OCI-LY3 (cell line): ENCODE data around the gene CUX1.

Experiments
- EZH2phosphoT487 ChIP-seq: fragments of 200-600 bp; shearing (Covaris generic); IDR thresholded peaks from 2 replicates; pipeline ENCODE4 v1.6.1; 2018; ENCODE audit warnings: antibody characterized with exemption, mixed run types, low read depth
- TF ChIP-seq, protein P1 (sequence below): fragments of 200-600, 300-600 bp; sonication (generic); IDR thresholded peaks from 2 replicates; pipeline ENCODE4 v1.5.1; 2014; ENCODE audit warnings: antibody characterized with exemption, low read length, low read depth

GRCh38 chr7:101951757-101952156 lies 134.3 kb downstream of the CUX1 start:
- TF ChIP-seq, protein P1, sequence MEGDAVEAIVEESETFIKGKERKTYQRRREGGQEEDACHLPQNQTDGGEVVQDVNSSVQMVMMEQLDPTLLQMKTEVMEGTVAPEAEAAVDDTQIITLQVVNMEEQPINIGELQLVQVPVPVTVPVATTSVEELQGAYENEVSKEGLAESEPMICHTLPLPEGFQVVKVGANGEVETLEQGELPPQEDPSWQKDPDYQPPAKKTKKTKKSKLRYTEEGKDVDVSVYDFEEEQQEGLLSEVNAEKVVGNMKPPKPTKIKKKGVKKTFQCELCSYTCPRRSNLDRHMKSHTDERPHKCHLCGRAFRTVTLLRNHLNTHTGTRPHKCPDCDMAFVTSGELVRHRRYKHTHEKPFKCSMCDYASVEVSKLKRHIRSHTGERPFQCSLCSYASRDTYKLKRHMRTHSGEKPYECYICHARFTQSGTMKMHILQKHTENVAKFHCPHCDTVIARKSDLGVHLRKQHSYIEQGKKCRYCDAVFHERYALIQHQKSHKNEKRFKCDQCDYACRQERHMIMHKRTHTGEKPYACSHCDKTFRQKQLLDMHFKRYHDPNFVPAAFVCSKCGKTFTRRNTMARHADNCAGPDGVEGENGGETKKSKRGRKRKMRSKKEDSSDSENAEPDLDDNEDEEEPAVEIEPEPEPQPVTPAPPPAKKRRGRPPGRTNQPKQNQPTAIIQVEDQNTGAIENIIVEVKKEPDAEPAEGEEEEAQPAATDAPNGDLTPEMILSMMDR, result no peak
- TF ChIP-seq EZH2phosphoT487, result no peak
